Measurements from ENCODE around the gene TMTC1. TPM values are rescaled to one million over a fixed set of nuclear protein-coding genes. Genes with fewer than 3 reads are reported as not detected.

Gene TMTC1
- total and polyA plus RNA-seq, 2 experiments from 2014 or later, result 4.8 to 24.3 TPM

- Histone ChIP-seq H3K4me3 (no peak overlapping the region), H3K79me2 (replicated peaks; ENCODE audit: insufficient read depth) (no peaks in the 10 kb centered on the region), H3K4me1 (ENCODE audit: insufficient read depth) (no peaks in the 10 kb centered on the region), H3F3A (replicated peaks; ENCODE audit: low read depth) (no peaks in the 10 kb centered on the region), H3K9me2 (ENCODE audit: insufficient read depth) (peaks cover 9% of the 10 kb centered on the region; the same call in 1 of the 2 replicates), H3K36me3 (ENCODE audit: insufficient read depth) (no peaks in the 10 kb centered on the region), H2AFZ (no peak overlapping the region), H3K27me3 (ENCODE audit: insufficient read depth) (no peaks in the 10 kb centered on the region), H3K4me2 (no peak overlapping the region), H4K20me1 (replicated peaks; ENCODE audit: insufficient read depth) (no peaks in the 10 kb centered on the region), H3K27ac (ENCODE audit: low read depth) (no peak overlapping the region)
- Mint-ChIP-seq H3K9me3 (no peaks in the 10 kb centered on the region), H3K27ac (no peak overlapping the region), H3K4me1 (peaks cover under 1% of the 10 kb centered on the region; the same call in 1 of the 3 replicates), H3K4me3 (no peak overlapping the region), H3K36me3 (ENCODE audit: low read depth) (peaks cover 4% of the 10 kb centered on the region; the same call in 1 of the 3 replicates), H3K27me3 (ENCODE audit: insufficient read depth, low read depth, poor library complexity) (no peaks in the 10 kb centered on the region)
- no peak for TF ChIP-seq STAT1 (IDR thresholded peaks at IDR 0.05; ENCODE audit: unreplicated experiment)
- TF ChIP-seq EZH2 (IDR thresholded peaks at IDR 0.05; ENCODE audit: low read depth, unreplicated experiment), result no peak
- DNase-seq (ENCODE audit: low spot score), result no peak
- ATAC-seq, result no peak
These were observed 163.7 kb downstream of the TMTC1 start for GRCh38 chr12:29620030-29620429.

DNA sequence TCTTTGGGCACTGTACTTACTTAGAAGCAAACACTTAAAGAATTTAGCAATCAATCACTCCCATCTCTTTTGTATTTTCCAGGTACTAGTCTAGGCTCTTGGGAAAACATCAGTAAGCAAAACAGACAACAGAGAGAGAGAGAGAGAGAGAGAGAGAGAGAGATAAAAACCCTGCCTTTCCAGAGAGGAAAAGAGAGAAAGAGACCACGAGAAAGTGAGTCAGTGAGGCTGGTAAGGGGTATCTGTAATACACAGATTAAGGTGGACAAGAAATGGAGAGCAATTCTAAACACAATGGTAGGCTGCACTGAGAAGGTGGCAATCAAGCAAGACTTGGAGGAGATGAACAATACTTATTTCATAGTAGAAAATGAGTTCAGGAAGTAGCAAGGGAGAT, 166.3 kb downstream of the TMTC1 start:
- DNase-seq (ENCODE audit: low spot score) (no peak), ATAC-seq (no peak)
- Histone ChIP-seq H3K4me2 (no peak overlapping the region), H3F3A (replicated peaks; ENCODE audit: low read depth) (no peaks in the 10 kb centered on the region), H3K9me2 (ENCODE audit: insufficient read depth) (0 out of 2 replicates have a peak, but pooled peaks cover 5% of the 10 kb centered on the region), H3K4me1 (ENCODE audit: insufficient read depth) (no peaks in the 10 kb centered on the region; the same call in 1 of the 2 replicates), H3K36me3 (ENCODE audit: insufficient read depth) (no peaks in the 10 kb centered on the region), H3K27me3 (ENCODE audit: insufficient read depth) (no peaks in the 10 kb centered on the region), H2AFZ (no peak overlapping the region), H3K27ac (ENCODE audit: low read depth) (no peak overlapping the region), H4K20me1 (replicated peaks; ENCODE audit: insufficient read depth) (no peaks in the 10 kb centered on the region), H3K4me3 (no peak overlapping the region), H3K79me2 (replicated peaks; ENCODE audit: insufficient read depth) (no peaks in the 10 kb centered on the region)
- Mint-ChIP-seq H3K4me1 (peaks cover 10% of the 10 kb centered on the region), H3K4me3 (no peak overlapping the region), H3K9me3 (no peaks in the 10 kb centered on the region), H3K27me3 (ENCODE audit: insufficient read depth, low read depth, poor library complexity) (peaks cover 3% of the 10 kb centered on the region), H3K36me3 (ENCODE audit: low read depth) (peaks cover 6% of the 10 kb centered on the region; the same call in 1 of the 3 replicates), H3K27ac (no peak overlapping the region)
- no peak for TF ChIP-seq NANOG (IDR thresholded peaks at IDR 0.05; ENCODE audit: borderline replicate concordance)
- TF ChIP-seq CREB1 (CRISPR knock-in tag; IDR thresholded peaks at IDR 0.05; ENCODE audit: low read depth), result no peak
- no peak for TF ChIP-seq EZH2phosphoT487 (IDR thresholded peaks at IDR 0.05; ENCODE audit: unreplicated experiment)
- no peak for TF ChIP-seq EZH2 (IDR thresholded peaks at IDR 0.05; ENCODE audit: low read depth, unreplicated experiment)
- no peak for TF ChIP-seq ZNF114 (CRISPR knock-in tag; IDR thresholded peaks at IDR 0.05)
- TF ChIP-seq ZNF331 (CRISPR knock-in tag; IDR thresholded peaks at IDR 0.05; ENCODE audit: low read depth), result no peak

- Histone ChIP-seq H3K4me2 (no peak overlapping the region), H4K20me1 (replicated peaks; ENCODE audit: insufficient read depth) (no peaks in the 10 kb centered on the region), H3K4me3 (no peak overlapping the region), H3K27ac (ENCODE audit: low read depth) (no peak overlapping the region), H2AFZ (no peak overlapping the region), H3K9me2 (ENCODE audit: insufficient read depth) (0 out of 2 replicates have a peak, but pooled peaks cover 5% of the 10 kb centered on the region), H3F3A (replicated peaks; ENCODE audit: low read depth) (no peaks in the 10 kb centered on the region), H3K36me3 (ENCODE audit: insufficient read depth) (no peaks in the 10 kb centered on the region), H3K4me1 (ENCODE audit: insufficient read depth) (no peaks in the 10 kb centered on the region; the same call in 1 of the 2 replicates), H3K79me2 (replicated peaks; ENCODE audit: insufficient read depth) (no peaks in the 10 kb centered on the region), H3K27me3 (ENCODE audit: insufficient read depth) (no peaks in the 10 kb centered on the region)
- ATAC-seq, result no peak
- no peak overlapping the region for H3K27ac Mint-ChIP-seq
- peaks cover 3% of the 10 kb centered on the region for H3K27me3 Mint-ChIP-seq (ENCODE audit: insufficient read depth, low read depth, poor library complexity)
- no peak for DNase-seq (ENCODE audit: low spot score)
- no peaks in the 10 kb centered on the region for H3K9me3 Mint-ChIP-seq
- no peak overlapping the region for H3K4me3 Mint-ChIP-seq
- peaks cover 12% of the 10 kb centered on the region for H3K4me1 Mint-ChIP-seq
- H3K36me3 Mint-ChIP-seq (ENCODE audit: low read depth), result peaks cover 6% of the 10 kb centered on the region; the same call in 1 of the 3 replicates
- TF ChIP-seq NANOG (IDR thresholded peaks at IDR 0.05; ENCODE audit: borderline replicate concordance) (no peak), STAT1 (IDR thresholded peaks at IDR 0.05; ENCODE audit: unreplicated experiment) (no peak), EZH2 (IDR thresholded peaks at IDR 0.05; ENCODE audit: low read depth, unreplicated experiment) (no peak), JUNB (IDR thresholded peaks at IDR 0.05; ENCODE audit: unreplicated experiment) (no peak), CTCF (conservative IDR thresholded peaks at IDR 0.05; ENCODE audit: low read depth in 2 of 2) (no peak), REST (IDR thresholded peaks at IDR 0.05; ENCODE audit: unreplicated experiment) (no peak), ZNF114 (CRISPR knock-in tag; IDR thresholded peaks at IDR 0.05) (no peak), POLR2AphosphoS5 (IDR thresholded peaks at IDR 0.05; ENCODE audit: low read depth) (no peak), CREB1 (CRISPR knock-in tag; IDR thresholded peaks at IDR 0.05; ENCODE audit: low read depth) (no peak)
- TF ChIP-seq, protein P1, sequence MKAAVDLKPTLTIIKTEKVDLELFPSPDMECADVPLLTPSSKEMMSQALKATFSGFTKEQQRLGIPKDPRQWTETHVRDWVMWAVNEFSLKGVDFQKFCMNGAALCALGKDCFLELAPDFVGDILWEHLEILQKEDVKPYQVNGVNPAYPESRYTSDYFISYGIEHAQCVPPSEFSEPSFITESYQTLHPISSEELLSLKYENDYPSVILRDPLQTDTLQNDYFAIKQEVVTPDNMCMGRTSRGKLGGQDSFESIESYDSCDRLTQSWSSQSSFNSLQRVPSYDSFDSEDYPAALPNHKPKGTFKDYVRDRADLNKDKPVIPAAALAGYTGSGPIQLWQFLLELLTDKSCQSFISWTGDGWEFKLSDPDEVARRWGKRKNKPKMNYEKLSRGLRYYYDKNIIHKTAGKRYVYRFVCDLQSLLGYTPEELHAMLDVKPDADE (IDR thresholded peaks at IDR 0.05), result no peak
These were observed 166.9 kb downstream of the TMTC1 start for GRCh38 chr12:29616664-29617406.
